Liver (tissue), 9 donors: ENCODE data around the gene FXYD4. TPM values are rescaled to one million over a fixed set of nuclear protein-coding genes. Genes with fewer than 3 reads are reported as not detected.

Source experiments
- DNase-seq: peaks from one replicate; pipeline ENCODE4 v3.0.0-alpha.2; 2017; ENCODE audit warnings: low spot score
- H3K27ac ChIP-seq, 2 donors: one replicate each; pipeline ENCODE4 v1.7.0; 2013; ENCODE audit warnings: inconsistent platforms in 2 of 2, low read length in 2 of 2, control low read depth in 1 of 2, low read depth in 1 of 2, mild to moderate bottlenecking in 1 of 2
- H3K27me3 ChIP-seq, 4 donors: one replicate each; pipeline versions ENCODE4 v1.6.1 to v1.7.0; 2013; ENCODE audit warnings: low read length in 3 of 4, inconsistent platforms in 1 of 4, mild to moderate bottlenecking in 1 of 4, moderate library complexity in 1 of 4; ENCODE audit not compliant: control insufficient read depth in 4 of 4, insufficient read depth in 4 of 4
- H3K36me3 ChIP-seq, 4 donors: one replicate each; pipeline versions ENCODE4 v1.6.1 to v1.7.0; 2013; ENCODE audit warnings: low read length in 3 of 4, mild to moderate bottlenecking in 3 of 4, low read depth in 1 of 4, moderate library complexity in 1 of 4; ENCODE audit not compliant: control insufficient read depth in 4 of 4, insufficient read depth in 3 of 4
- H3K4me1 ChIP-seq, 4 donors: one replicate each; pipeline versions ENCODE4 v1.6.1 to v1.7.0; 2013; ENCODE audit warnings: low read length in 3 of 4, mild to moderate bottlenecking in 3 of 4, moderate library complexity in 1 of 4; ENCODE audit not compliant: control insufficient read depth in 4 of 4, insufficient read depth in 4 of 4
- H3K4me3 ChIP-seq, 3 donors: one replicate each; pipeline versions ENCODE4 v1.6.1 to v1.7.0; 2013; ENCODE audit warnings: low read length in 3 of 3, control low read depth in 1 of 3, low read depth in 1 of 3, mild to moderate bottlenecking in 1 of 3
- H3K9ac ChIP-seq, 2 donors: one replicate each; pipeline ENCODE4 v1.7.0; 2013; ENCODE audit warnings: low read length in 2 of 2, mild to moderate bottlenecking in 2 of 2, moderate library complexity in 2 of 2, control low read depth in 1 of 2, low read depth in 1 of 2
- H3K9me3 ChIP-seq, 4 donors: one replicate each; pipeline versions ENCODE4 v1.6.1 to v1.7.0; 2013; ENCODE audit warnings: low read length in 3 of 4; ENCODE audit not compliant: control insufficient read depth in 4 of 4
- ATF3 ChIP-seq: IDR thresholded peaks from 2 replicates; pipeline ENCODE4 v1.6.1; 2016; ENCODE audit warnings: antibody characterized with exemption
- CTCF ChIP-seq: fragments of 150-350 bp; IDR thresholded peaks from 2 replicates; pipeline ENCODE4 v1.5.1; 2017; ENCODE audit warnings: improper control_type of control experiment, low read depth, low read length; ENCODE audit not compliant: missing input control
- EGR1 ChIP-seq, 2 donors: IDR thresholded peaks; 2 replicates each; pipeline ENCODE4 v1.6.1; 2016 to 2018; ENCODE audit warnings: antibody characterized with exemption in 2 of 2, low read depth in 2 of 2
- FOXA1 ChIP-seq: IDR thresholded peaks from 2 replicates; pipeline ENCODE4 v1.6.1; 2016; ENCODE audit warnings: antibody characterized with exemption
- HNF4A ChIP-seq, 2 donors: conservative IDR thresholded peaks; 2 replicates each; pipeline ENCODE4 v1.6.1; 2016; ENCODE audit warnings: antibody characterized with exemption in 2 of 2, mild to moderate bottlenecking in 2 of 2
- HNF4G ChIP-seq: IDR thresholded peaks from 2 replicates; pipeline ENCODE4 v1.6.1; 2016; ENCODE audit warnings: antibody characterized with exemption
- JUND ChIP-seq, 2 donors: IDR thresholded peaks; 2 replicates each; pipeline ENCODE4 v1.6.1; 2016; ENCODE audit warnings: antibody characterized with exemption in 2 of 2
- MAX ChIP-seq: IDR thresholded peaks from 2 replicates; pipeline ENCODE4 v1.6.1; 2016; ENCODE audit warnings: antibody characterized with exemption
- NR2F2 ChIP-seq: IDR thresholded peaks from 2 replicates; pipeline ENCODE4 v1.6.1; 2016; ENCODE audit warnings: antibody characterized with exemption
- RAD21 ChIP-seq, 2 donors: IDR thresholded peaks; 2 replicates each; pipeline ENCODE4 v1.6.1; 2016; ENCODE audit warnings: antibody characterized with exemption in 2 of 2, mild to moderate bottlenecking in 2 of 2
- RXRA ChIP-seq, 2 donors: IDR thresholded peaks; 2 replicates each; pipeline ENCODE4 v1.6.1; 2017 to 2018; ENCODE audit warnings: antibody characterized with exemption in 2 of 2, mild to moderate bottlenecking in 1 of 2
- SP1 ChIP-seq: IDR thresholded peaks from 2 replicates; pipeline ENCODE4 v1.6.1; 2018; ENCODE audit warnings: antibody characterized with exemption, mild to moderate bottlenecking
- TAF1 ChIP-seq: conservative IDR thresholded peaks from 2 replicates; pipeline ENCODE4 v1.6.1; 2016; ENCODE audit warnings: antibody characterized with exemption, mild to moderate bottlenecking
- ZBTB33 ChIP-seq: IDR thresholded peaks from 2 replicates; pipeline ENCODE4 v1.6.1; 2016; ENCODE audit warnings: antibody characterized with exemption
- WGBS: extraction: QIAGEN DNeasy Blood & Tissue Kit; methylation state at CpG from one replicate; pipeline ENCODE4 v1.1.7; 2013; 5-methylcytosine and 5-hydroxymethylcytosine counted together
- polyA plus RNA-seq, 2 donors: library from polyadenylated mRNA; stranded (reverse) in 1 of 2; unstranded in 1 of 2; fragments of 200-250 nt in 1 of 2; fragments of >200 nt in 1 of 2; fragmentation: Nextera tagmentation in 1 of 2; extraction: Ambion mirVana in 1 of 2; gene quantifications; one replicate each; pipeline versions ENCODE4 v1.2.1 to v1.2.3, GENCODE V29; 2013 to 2015
- total RNA-seq, 2 donors: library from RNA; depleted of rRNA; stranded (reverse); fragments of >200 nt; gene quantifications; one replicate each; pipeline ENCODE4 v1.2.3, GENCODE V29; 2014
- donor health status: healthy.
- donor health status: healthy.
- donor health status: healthy.
- donor health status: healthy.
- donor health status: healthy.

The FXYD4 gene
- total and polyA plus RNA-seq, 4 donors, result not detected

- 97% methylated on average over 3 of the region's 3 CpGs for WGBS
- no peak overlapping the region for H3K4me3 ChIP-seq
- H3K36me3 ChIP-seq, result no peaks in the 10 kb centered on the region
- no peak overlapping the region for H3K27ac ChIP-seq
- no peaks in the 10 kb centered on the region for H3K4me1 ChIP-seq
- no peak overlapping the region for H3K9ac ChIP-seq
- DNase-seq, result no peak
- no peak for TF ChIP-seq CTCF
- no peak for TF ChIP-seq EGR1 (IDR thresholded peaks at IDR 0.05; ENCODE audit: low read depth in 2 of 2)
- no peak for TF ChIP-seq JUND (IDR thresholded peaks at IDR 0.05)
- no peak for TF ChIP-seq TAF1
- H3K9me3 ChIP-seq, result no peaks in the 10 kb centered on the region
- H3K27me3 ChIP-seq, result no peaks in the 10 kb centered on the region
These were observed 37.8 kb upstream of the FXYD4 start for GRCh38 chr10:43333653-43334052.

GRCh38 chr10:43336061-43336460, 35.4 kb upstream of the FXYD4 start:
- Histone ChIP-seq H3K4me3 (no peak overlapping the region), H3K27ac (no peak overlapping the region), H3K9me3 (no peaks in the 10 kb centered on the region), H3K4me1 (no peaks in the 10 kb centered on the region), H3K9ac (no peak overlapping the region), H3K27me3 (no peaks in the 10 kb centered on the region), H3K36me3 (no peaks in the 10 kb centered on the region)
- 95% methylated on average over 3 of the region's 3 CpGs for WGBS
- no peak for DNase-seq
- no peak for TF ChIP-seq TAF1
- TF ChIP-seq HNF4G, result no peak
- no peak for TF ChIP-seq RXRA (IDR thresholded peaks at IDR 0.05)
- no peak for TF ChIP-seq CTCF
- no peak for TF ChIP-seq NR2F2
- TF ChIP-seq SP1, result no peak
- no peak for TF ChIP-seq MAX
- TF ChIP-seq ATF3, result no peak
- TF ChIP-seq RAD21 (IDR thresholded peaks at IDR 0.05), result no peak
- TF ChIP-seq ZBTB33, result no peak
- TF ChIP-seq HNF4A (conservative IDR thresholded peaks at IDR 0.05), result no peak
- no peak for TF ChIP-seq FOXA1
